ENCODE data around the gene CYBB.

DNA sequence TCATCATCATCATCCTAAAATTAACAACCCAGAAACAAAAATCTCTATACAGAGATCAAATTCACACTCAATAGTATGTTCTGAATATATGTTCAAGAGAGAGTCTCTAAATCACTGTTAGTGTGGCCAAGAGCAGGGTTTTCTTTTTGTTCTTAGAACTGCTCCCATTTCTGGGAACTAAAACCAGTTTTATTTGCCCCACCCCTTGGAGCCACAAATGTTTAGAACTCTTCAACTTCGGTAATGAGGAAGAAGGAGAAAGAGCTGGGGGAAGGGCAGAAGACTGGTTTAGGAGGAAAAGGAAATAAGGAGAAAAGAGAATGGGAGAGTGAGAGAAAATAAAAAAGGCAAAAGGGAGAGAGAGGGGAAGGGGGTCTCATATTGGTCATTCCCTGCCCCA, 32.3 kb downstream of the CYBB start:
- TF ChIP-seq, protein P1, sequence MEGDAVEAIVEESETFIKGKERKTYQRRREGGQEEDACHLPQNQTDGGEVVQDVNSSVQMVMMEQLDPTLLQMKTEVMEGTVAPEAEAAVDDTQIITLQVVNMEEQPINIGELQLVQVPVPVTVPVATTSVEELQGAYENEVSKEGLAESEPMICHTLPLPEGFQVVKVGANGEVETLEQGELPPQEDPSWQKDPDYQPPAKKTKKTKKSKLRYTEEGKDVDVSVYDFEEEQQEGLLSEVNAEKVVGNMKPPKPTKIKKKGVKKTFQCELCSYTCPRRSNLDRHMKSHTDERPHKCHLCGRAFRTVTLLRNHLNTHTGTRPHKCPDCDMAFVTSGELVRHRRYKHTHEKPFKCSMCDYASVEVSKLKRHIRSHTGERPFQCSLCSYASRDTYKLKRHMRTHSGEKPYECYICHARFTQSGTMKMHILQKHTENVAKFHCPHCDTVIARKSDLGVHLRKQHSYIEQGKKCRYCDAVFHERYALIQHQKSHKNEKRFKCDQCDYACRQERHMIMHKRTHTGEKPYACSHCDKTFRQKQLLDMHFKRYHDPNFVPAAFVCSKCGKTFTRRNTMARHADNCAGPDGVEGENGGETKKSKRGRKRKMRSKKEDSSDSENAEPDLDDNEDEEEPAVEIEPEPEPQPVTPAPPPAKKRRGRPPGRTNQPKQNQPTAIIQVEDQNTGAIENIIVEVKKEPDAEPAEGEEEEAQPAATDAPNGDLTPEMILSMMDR (IDR thresholded peaks at IDR 0.05 in 8 of 11, conservative IDR thresholded peaks at IDR 0.05 in 3 of 11), result no peak
- TF ChIP-seq POLR2AphosphoS5 (IDR thresholded peaks at IDR 0.05) (no peak), POLR2A (IDR thresholded peaks at IDR 0.05) (no peak)
